GM19240 (cell line): ENCODE measurements around the gene UTP11.
"Not testable (repeated sequence)": the region's sequence is repeated elsewhere in the genome, so short reads cannot be mapped to it uniquely, and the experiment has no call there.

ENCODE experiments used
- DNase-seq: peaks from one replicate; pipeline ENCODE4 v3.0.0; 2011; ENCODE audit warnings: low spot score; ENCODE audit not compliant: insufficient read length

The UTP11 gene

GRCh38 chr1:38027201-38028104 is 14.9 kb downstream of the UTP11 start:
- DNase-seq, result no peak

- DNase-seq, result peak; percentile 69
Observed at GRCh38 chr1:38028105-38028591, 15.6 kb downstream of the UTP11 start.

GRCh38 chr1:38028671-38029070 is 16.1 kb downstream of the UTP11 start:
- DNase-seq, result no peak

GRCh38 chr1:38029081-38029681 is 16.6 kb downstream of the UTP11 start:
- DNase-seq, result no peak

GRCh38 chr1:38029685-38030511 is 17.4 kb downstream of the UTP11 start:
- no peak for DNase-seq

- no peak for DNase-seq
Observed at GRCh38 chr1:38030596-38031512, 18.3 kb downstream of the UTP11 start.

- DNase-seq, result no peak
Observed at GRCh38 chr1:38031513-38031866, 19.0 kb downstream of the UTP11 start.

- not testable (repeated sequence) for DNase-seq
Observed at GRCh38 chr1:38032992-38033391, 20.5 kb downstream of the UTP11 start.

GRCh38 chr1:38034871-38035270 is 22.3 kb downstream of the UTP11 start:
- DNase-seq, result no peak

GRCh38 chr1:38037221-38037939 is 24.8 kb downstream of the UTP11 start:
- no peak for DNase-seq

GRCh38 chr1:38038861-38039260 is 26.3 kb downstream of the UTP11 start:
- no peak for DNase-seq

GRCh38 chr1:38039331-38040088 is 27.0 kb downstream of the UTP11 start:
- DNase-seq, result no peak

GRCh38 chr1:38041936-38042834 is 29.7 kb downstream of the UTP11 start:
- DNase-seq, result no peak

- no peak for DNase-seq
Observed at GRCh38 chr1:38043036-38043747, 30.7 kb downstream of the UTP11 start.

GRCh38 chr1:38044221-38045215 is 32.0 kb downstream of the UTP11 start:
- DNase-seq, result no peak
